GM21515 (cell line): Measurements from ENCODE around the gene C6orf141.

ENCODE experiments used
- ATAC-seq: cut with Tn5 transposase; IDR thresholded peaks from one replicate; pipeline ENCODE4 v1.9.1; 2021; ENCODE audit not compliant: unreplicated experiment

C6orf141 gene

GRCh38 chr6:49539102-49539501 lies 11.4 kb upstream of the C6orf141 start:
- ATAC-seq: no peak

- no peak for ATAC-seq
Observed at GRCh38 chr6:49540614-49541013, 9.9 kb upstream of the C6orf141 start.

- no peak for ATAC-seq
Observed at GRCh38 chr6:49541210-49541724, 9.2 kb upstream of the C6orf141 start.

- ATAC-seq: no peak
Observed at GRCh38 chr6:49541936-49542335, 8.5 kb upstream of the C6orf141 start.

GRCh38 chr6:49543087-49543858 lies 7.2 kb upstream of the C6orf141 start:
- no peak for ATAC-seq

GRCh38 chr6:49546331-49546730 lies 4.1 kb upstream of the C6orf141 start:
- ATAC-seq: no peak

GRCh38 chr6:49548613-49549304 lies 1.7 kb upstream of the C6orf141 start:
- no peak for ATAC-seq

- ATAC-seq: no peak
Observed at GRCh38 chr6:49549691-49550491, 577 bp upstream of the C6orf141 start.

- peak; percentile 48 for ATAC-seq
Observed at GRCh38 chr6:49551078-49551865, 804 bp downstream of the C6orf141 start.

GRCh38 chr6:49551866-49552129 lies 1.3 kb downstream of the C6orf141 start:
- peak; percentile 53 for ATAC-seq

GRCh38 chr6:49552596-49552995 lies 2.1 kb downstream of the C6orf141 start:
- no peak for ATAC-seq

GRCh38 chr6:49553384-49553783 lies 2.9 kb downstream of the C6orf141 start:
- ATAC-seq: no peak

GRCh38 chr6:49555951-49556350 lies 5.5 kb downstream of the C6orf141 start:
- no peak for ATAC-seq

- ATAC-seq: no peak
Observed at GRCh38 chr6:49556429-49556837, 6.0 kb downstream of the C6orf141 start.

- no peak for ATAC-seq
Observed at GRCh38 chr6:49557177-49557576, 6.7 kb downstream of the C6orf141 start.

GRCh38 chr6:49558238-49558637 lies 7.8 kb downstream of the C6orf141 start:
- no peak for ATAC-seq

- ATAC-seq: no peak
Observed at GRCh38 chr6:49563006-49563886, 12.8 kb downstream of the C6orf141 start.

GRCh38 chr6:49564552-49564951 lies 14.1 kb downstream of the C6orf141 start:
- no peak for ATAC-seq

GRCh38 chr6:49565261-49565660 lies 14.8 kb downstream of the C6orf141 start:
- ATAC-seq: no peak

GRCh38 chr6:49565855-49566254 lies 15.4 kb downstream of the C6orf141 start:
- ATAC-seq: no peak
